ENCODE results near the gene SCNN1A.

DNA sequence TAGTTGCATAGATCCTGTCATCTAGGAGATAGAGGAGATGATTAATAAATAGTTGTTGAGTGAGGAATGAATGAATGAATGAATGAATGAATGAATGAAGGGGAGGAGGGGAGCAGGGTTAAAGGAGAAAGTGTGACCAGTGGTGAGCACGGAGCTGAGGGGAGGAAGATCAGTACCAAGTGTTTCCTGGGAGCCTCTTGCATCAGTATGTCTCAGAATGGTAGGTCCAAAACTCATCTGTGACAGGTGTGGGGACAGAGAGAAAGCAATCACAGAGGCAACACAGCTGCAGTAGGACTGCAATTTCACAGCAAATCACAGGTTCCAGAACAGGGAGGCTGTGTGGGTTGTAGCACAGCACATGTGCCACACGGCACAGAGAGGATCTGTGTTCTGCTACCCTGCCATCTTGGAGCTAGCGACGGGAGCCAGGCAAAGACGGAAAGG lies 19.0 kb downstream of the SCNN1A start:
- TF ChIP-seq, protein P1, sequence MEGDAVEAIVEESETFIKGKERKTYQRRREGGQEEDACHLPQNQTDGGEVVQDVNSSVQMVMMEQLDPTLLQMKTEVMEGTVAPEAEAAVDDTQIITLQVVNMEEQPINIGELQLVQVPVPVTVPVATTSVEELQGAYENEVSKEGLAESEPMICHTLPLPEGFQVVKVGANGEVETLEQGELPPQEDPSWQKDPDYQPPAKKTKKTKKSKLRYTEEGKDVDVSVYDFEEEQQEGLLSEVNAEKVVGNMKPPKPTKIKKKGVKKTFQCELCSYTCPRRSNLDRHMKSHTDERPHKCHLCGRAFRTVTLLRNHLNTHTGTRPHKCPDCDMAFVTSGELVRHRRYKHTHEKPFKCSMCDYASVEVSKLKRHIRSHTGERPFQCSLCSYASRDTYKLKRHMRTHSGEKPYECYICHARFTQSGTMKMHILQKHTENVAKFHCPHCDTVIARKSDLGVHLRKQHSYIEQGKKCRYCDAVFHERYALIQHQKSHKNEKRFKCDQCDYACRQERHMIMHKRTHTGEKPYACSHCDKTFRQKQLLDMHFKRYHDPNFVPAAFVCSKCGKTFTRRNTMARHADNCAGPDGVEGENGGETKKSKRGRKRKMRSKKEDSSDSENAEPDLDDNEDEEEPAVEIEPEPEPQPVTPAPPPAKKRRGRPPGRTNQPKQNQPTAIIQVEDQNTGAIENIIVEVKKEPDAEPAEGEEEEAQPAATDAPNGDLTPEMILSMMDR (IDR thresholded peaks at IDR 0.05): no peak
- TF ChIP-seq POLR2A (IDR thresholded peaks at IDR 0.05): no peak
